NCI-H2196 (cell line): ENCODE measurements around the gene WNT3A.

Experiments used
- DNase-seq: peaks from one replicate; lab custom pipeline; 2025; ENCODE audit not compliant: unreplicated experiment; lab: John Stamatoyannopoulos, UW

WNT3A gene

DNA sequence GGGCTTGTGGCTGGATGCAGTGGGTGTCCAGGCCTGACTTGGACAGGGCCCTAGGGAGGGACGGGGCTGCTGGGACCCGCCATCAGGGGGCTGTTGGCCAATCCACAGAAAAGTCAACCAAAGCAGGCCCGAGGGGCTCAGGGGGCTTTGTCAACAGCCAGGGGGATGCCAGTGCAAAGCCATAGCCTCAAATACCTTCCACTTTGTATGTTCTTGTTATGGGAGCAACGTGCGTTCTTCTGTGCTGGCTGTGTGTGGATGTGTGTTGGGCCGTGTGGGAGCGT lies 40.3 kb downstream of the WNT3A start:
- no peak for DNase-seq

DNA sequence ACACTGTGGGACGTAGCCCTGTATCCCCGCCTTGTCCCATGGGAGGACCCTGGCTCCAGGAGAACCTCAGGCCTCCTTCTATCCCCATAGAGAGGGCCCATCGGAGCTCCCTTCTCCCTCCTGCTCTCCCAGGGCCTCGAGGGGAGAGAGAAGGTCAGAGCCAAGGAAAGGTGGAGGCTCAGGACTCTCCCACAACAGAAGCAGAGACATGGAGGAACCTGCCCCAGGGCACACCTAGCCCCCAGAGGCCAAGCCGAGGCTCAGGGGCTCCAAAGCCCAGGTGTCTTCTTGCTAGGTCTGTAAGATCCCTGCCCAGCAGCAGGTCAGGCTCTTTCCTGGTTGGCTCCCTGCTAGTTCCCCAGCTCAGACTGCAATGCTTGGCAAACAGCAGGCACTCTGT lies 41.3 kb downstream of the WNT3A start:
- DNase-seq = no peak

DNA sequence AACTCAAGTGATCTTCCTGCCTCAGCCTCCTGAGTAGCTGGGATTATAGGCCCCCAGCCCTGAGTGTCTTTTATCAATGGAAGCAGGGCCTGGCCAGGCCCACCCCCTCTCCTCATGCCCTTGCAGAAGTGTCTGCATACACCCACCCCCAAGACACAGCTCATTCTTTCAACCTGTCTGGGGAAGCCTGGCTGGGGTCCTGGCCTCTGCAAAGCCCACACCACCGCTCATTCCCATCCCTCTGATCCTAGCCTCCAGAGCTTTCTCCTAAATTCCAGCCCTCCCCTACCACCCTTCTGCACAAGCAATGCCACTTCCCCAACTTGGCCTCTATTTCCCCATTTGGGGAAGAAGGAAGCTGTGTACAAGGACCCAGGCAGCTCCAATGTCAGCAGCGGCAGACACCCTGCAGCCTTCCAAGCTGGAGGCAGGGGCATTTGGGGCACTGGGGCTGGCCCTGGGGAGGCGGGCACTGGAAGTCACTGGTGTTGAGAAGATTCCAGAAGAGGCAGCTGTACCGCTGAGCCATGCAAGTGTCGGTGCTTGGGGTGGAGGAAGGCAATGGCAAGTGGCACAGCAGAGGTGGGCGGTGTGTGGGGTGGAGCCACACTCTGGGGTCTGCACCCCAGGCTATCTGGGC lies 42.0 kb downstream of the WNT3A start:
- no peak for DNase-seq

DNA sequence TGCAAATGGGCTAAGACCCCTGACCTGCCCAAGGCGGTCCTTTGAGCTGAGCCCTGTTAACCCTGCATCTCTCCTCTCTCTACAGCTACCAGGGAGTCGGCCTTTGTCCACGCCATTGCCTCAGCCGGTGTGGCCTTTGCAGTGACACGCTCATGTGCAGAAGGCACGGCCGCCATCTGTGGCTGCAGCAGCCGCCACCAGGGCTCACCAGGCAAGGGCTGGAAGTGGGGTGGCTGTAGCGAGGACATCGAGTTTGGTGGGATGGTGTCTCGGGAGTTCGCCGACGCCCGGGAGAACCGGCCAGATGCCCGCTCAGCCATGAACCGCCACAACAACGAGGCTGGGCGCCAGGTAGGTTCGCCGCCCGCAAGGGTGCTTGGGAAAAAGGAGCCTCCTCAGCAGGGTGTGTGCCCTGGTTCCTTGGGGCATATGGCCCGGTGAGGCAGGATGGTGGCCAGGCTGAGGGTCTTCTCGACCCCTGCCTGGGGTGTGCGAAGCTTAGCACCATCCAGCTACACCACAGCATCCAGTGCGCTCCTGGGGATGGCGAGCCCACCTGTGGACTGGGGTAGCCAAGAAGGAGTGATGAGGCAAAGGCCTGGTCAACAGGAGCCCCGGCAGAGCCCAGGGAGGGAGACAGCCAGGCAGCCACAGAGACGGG lies 43.9 kb downstream of the WNT3A start:
- DNase-seq = no peak

DNA sequence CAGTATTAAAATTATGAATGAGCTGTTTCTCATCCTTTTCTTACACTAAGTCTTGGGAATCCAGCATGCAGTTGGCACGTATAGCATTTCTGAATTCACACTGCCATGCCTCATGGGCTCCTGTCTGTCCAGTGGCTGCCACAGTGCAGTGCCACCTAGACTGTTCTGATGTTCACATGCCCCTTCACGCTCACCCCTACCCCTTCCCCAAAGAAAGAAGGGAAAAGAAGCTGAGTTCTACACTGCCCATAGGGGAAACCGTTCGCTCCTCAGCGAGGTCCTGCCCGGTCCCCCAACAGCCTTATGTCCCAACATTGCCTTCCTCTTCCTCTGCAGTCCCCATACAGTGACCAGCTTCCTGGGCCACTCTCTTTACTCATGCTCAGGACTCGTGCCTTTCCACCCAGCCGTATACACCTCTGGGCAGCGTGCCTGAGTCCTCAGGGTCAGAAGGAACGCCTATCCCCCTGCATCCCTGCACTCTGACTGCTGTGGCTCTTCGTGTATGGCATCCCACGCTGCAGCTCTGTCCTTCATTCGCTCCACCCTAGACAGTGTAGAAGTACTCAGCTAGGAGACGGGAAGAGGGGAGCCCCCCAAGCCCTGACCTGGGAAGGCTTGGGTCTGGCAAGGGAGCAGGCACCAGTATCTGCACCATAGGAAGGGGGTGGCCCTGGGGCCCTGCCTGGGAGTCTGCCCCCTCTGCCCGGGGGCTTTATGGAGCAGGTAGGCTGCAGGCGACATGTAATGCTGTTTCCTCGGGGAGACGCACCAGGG lies 51.6 kb downstream of the WNT3A start:
- DNase-seq = no peak

DNA sequence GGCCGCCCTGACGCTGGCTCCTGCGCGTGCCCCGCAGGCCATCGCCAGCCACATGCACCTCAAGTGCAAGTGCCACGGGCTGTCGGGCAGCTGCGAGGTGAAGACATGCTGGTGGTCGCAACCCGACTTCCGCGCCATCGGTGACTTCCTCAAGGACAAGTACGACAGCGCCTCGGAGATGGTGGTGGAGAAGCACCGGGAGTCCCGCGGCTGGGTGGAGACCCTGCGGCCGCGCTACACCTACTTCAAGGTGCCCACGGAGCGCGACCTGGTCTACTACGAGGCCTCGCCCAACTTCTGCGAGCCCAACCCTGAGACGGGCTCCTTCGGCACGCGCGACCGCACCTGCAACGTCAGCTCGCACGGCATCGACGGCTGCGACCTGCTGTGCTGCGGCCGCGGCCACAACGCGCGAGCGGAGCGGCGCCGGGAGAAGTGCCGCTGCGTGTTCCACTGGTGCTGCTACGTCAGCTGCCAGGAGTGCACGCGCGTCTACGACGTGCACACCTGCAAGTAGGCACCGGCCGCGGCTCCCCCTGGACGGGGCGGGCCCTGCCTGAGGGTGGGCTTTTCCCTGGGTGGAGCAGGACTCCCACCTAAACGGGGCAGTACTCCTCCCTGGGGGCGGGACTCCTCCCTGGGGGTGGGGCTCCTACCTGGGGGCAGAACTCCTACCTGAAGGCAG lies 52.3 kb downstream of the WNT3A start:
- DNase-seq = no peak

DNA sequence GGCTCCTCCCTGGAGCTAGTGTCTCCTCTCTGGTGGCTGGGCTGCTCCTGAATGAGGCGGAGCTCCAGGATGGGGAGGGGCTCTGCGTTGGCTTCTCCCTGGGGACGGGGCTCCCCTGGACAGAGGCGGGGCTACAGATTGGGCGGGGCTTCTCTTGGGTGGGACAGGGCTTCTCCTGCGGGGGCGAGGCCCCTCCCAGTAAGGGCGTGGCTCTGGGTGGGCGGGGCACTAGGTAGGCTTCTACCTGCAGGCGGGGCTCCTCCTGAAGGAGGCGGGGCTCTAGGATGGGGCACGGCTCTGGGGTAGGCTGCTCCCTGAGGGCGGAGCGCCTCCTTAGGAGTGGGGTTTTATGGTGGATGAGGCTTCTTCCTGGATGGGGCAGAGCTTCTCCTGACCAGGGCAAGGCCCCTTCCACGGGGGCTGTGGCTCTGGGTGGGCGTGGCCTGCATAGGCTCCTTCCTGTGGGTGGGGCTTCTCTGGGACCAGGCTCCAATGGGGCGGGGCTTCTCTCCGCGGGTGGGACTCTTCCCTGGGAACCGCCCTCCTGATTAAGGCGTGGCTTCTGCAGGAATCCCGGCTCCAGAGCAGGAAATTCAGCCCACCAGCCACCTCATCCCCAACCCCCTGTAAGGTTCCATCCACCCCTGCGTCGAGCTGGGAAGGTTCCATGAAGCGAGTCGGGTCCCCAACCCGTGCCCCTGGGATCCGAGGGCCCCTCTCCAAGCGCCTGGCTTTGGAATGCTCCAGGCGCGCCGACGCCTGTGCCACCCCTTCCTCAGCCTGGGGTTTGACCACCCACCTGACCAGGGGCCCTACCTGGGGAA lies 53.0 kb downstream of the WNT3A start:
- DNase-seq = no peak

DNA sequence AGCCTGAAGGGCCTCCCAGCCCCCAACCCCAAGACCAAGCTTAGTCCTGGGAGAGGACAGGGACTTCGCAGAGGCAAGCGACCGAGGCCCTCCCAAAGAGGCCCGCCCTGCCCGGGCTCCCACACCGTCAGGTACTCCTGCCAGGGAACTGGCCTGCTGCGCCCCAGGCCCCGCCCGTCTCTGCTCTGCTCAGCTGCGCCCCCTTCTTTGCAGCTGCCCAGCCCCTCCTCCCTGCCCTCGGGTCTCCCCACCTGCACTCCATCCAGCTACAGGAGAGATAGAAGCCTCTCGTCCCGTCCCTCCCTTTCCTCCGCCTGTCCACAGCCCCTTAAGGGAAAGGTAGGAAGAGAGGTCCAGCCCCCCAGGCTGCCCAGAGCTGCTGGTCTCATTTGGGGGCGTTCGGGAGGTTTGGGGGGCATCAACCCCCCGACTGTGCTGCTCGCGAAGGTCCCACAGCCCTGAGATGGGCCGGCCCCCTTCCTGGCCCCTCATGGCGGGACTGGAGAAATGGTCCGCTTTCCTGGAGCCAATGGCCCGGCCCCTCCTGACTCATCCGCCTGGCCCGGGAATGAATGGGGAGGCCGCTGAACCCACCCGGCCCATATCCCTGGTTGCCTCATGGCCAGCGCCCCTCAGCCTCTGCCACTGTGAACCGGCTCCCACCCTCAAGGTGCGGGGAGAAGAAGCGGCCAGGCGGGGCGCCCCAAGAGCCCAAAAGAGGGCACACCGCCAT lies 53.8 kb downstream of the WNT3A start:
- DNase-seq = no peak

DNA sequence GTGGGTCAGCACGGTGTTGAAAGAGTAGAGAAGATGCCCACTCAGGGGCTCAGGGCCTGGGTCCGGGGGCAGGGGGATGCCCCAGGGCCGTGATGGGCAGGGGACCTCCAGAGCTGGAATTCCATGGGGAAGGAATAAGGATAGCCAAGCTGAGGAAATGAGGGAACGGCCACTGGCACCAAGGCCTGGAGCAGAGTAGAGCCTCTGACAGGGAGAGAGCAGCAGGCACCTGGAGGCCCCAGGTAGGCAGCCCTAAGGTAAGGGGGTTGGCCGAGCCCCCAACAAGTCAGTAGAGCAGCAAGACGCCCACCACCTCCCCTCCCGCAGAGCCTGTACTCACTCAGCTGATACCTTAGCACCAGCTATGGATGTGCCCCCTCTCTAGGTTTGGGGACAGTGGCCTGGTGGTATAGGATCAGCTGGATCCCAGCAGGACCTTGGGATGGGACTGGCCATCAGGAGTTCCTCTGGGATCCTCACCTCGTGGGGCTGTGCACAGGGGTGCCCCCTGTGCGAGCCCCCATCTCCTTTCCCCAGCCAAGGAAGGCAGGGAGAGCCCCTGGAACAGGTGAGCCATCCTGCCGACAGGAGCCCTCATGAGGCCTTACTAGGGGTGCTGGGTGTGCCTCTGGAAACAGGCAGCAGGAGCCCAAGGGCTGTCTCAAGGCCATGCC lies 54.8 kb downstream of the WNT3A start:
- DNase-seq = no peak

DNA sequence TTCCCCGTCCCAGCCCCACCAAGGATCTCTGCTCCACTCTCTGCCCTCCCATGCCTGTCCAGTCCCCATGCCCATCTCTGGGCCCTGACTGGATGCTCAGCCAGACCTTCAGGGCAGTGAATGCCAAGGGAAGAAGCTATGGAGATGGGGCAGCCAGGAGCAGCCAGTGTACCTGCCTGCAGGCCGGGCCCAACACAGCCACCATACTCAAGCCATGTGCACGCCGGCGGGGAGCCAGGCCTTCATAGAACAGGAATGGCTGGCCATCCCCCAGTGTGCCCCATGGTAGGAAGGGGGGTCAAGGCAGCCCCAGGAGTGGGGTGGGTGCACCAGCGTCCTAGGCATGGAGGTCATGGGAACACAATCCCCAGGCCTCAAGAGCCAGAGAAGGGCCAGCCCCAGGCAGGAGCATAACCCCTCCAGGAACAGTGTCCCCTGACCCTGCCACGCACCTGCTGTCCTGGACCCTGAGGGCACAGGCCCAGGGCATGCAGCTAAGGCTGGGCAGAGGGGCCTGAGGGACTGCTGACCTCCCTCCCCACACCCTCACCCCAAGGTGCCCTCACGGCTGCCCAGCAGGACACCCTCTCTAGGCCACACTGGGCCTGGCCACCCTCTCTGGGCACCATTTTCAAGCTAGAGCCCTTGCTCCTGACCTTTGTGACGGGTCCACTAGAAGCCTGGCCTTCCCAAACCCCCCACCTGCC lies 55.4 kb downstream of the WNT3A start:
- DNase-seq = no peak

DNA sequence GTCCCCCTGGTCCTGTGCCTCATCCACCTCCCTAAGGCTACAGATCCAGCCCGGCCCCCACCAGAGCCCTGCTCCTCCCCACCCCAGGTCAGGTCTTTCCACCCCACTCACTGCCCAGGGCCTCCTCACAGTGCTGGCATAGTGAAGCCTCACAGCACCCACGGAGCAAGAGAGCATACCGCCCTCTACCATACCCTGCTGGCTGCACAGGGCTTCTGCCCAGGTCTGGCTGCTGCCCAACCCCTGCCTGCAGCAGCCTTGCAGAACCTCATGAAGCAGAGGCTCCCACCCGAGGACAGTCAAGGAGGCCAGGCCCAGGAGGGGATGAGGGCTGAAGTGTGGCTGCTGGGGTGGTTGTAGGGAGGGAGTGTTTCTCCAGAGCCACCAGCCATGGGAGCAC lies 56.0 kb downstream of the WNT3A start:
- DNase-seq = no peak

DNA sequence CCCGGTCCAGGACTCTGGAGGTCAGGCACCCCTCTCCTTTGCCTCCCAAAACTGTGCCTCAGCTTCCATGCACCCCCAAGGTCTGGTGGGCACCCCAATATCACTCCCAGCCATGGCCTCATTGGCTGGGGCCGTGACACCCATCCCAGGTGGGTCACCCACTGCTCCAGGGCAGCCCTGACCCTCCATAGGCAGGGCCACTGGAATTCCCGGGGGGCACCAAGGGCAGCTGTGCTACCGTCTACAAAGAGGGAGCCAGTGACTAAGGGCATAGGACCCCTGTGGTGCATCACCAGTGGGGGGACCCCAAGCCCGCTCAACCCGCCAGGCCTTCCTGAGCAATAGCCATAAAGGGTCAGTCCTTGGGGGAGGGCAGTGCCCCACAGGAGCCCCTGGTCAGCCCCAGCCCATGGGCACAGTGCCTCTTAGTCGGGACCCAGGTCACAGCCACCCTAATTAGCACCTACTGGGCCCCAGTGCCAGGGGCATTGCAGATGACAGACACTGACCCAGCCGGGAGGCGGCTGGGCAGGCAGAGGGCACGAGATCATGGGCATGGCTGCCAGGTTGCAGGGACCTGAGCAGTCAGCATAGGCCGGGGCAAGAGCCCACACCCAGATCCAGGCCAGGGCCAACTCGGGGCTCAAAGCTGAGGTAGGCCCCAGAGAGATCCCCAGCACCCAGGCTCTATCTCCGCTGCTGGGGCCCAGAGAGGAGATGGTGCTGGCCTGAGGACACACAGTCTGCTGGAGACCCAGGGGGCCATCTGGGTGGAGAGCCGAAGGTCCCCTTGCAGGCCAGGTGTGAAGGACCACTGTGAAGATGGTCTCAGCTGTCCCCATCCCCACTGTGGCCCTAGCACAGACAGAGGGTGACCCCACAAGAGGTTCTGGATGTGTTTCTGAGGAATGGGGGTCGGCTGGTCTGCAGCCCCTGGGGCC lies 56.7 kb downstream of the WNT3A start:
- DNase-seq = no peak

DNA sequence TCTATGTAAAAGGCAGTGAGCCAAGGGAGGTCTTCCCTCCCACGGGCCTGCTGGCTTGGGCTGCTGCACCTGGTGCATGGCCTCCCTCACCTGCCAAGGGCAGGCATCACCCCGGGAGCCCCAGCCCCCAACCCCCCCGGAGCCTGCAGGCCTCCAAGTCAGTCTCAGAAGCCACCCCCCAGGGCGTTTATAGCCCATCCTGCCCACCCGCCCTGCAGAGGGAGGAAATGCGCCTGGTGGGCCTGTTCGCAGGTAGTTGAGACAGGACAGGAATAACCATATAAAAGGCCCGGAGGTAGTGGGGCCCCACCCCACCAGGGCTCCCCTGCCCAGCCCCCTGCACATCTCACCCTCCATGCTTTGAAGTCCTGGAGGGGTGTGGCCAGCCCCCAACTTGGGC lies 57.5 kb downstream of the WNT3A start:
- DNase-seq = no peak

DNA sequence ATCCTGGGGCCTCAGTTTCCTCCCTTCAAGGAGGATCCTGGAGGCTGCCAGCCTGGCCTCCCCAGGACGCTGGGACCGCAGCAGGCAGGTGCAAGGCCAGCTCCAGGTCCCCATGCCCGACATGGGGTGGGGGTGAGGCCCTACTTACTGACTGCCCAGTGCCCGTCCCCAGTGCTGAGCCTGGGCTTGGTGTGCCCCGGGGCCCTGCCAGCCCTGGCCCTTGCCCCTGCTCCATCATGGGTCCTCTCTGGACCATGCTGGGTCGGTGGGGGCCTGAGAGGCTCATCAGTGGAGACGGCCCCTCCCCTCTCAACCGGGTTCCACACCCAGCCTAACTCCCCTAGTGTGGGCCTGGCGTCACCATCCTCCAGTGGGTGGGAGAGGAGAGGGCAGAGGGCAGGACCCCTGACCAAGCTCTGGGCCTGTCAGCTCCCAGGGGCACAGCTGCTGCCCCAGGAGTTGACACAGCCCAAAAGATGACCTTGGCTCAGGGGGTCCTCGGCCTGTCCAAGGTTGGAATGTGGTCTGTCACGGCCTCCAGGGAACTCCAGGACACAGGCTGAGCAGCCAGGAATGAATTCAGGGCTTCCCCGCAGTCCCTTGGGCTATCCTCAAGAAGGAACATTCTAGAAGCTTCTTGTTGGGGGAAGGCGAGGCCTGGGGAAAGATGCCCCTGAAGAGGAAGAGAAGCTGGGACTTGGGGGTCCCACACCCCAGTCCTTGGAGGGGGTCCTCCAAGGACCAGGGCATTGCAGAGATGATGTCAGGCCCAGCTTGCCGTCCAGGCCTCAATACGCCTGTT lies 58.1 kb downstream of the WNT3A start:
- DNase-seq = no peak

DNA sequence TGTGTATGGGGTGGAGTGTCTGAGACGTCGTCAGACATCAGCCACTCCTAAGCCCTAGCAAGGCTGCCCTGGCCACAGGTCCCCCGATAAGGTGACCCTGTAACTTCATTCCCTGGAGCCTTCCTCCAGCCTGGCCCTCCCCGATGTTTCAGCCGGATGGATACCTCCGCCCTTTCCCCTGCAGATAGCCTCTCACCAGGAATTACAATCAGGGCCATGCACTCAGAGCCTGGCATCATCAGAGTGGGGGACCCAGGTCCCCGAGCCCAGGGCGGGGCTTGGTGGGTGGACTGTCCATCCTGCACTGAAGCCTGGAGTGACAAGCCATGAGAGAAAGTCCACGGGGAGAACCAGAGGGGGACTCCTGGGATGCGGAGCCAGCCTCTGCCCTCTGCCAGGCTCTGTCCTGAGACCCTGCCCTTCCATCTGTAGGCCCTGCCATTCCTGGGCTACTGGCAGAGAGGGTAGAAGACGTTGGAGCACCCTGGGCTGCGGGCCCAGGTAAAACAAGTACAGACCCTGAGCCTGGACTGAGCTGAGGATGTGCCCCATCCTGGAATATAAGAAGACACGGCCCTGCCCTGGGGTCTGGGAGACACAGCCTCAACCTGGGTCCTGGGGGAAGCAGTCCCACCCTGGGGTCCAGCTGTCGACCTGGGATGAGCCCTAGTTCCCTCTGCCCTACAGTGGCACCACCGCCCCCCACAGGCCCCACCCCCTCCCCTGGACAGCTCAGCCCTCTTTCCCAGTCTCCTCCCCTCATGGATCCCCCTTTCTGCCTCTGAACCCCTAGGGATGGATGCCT lies 58.9 kb downstream of the WNT3A start:
- no peak for DNase-seq

DNA sequence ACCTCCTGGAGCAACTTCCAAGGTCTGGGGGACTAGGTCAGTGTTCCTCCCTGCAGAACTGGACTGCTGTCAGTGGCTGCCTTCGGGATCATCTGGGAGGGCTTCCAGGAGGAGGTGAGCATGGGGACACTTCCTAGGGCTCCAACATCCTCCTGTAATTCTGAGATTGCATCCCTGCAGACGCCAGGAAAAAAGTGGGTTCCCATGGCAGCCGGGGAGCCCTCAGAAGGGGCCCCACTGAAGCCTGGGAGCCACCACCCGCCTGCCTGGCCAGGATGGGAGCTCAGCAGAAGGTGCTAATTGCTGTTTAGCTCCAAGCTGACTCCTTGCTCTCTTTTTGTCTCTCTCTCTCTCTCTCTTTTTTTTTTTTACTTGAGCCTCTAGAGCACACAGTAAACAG lies 59.6 kb downstream of the WNT3A start:
- DNase-seq = no peak
